ENCODE data around the gene NPTXR.

NPTXR gene

GRCh38 chr22:38852522-38852921 lies 8.7 kb upstream of the NPTXR start:
- in situ Hi-C loops (cut with HindIII; ENCODE audit: low sequenced_read_pairs): no loop called here
- DNase-seq (ENCODE audit: low read depth, low spot score): no peak
- H3K4me3 ChIP-seq (ENCODE audit: low read depth, low read length): no peak overlapping the region
- TF ChIP-seq, protein P1, sequence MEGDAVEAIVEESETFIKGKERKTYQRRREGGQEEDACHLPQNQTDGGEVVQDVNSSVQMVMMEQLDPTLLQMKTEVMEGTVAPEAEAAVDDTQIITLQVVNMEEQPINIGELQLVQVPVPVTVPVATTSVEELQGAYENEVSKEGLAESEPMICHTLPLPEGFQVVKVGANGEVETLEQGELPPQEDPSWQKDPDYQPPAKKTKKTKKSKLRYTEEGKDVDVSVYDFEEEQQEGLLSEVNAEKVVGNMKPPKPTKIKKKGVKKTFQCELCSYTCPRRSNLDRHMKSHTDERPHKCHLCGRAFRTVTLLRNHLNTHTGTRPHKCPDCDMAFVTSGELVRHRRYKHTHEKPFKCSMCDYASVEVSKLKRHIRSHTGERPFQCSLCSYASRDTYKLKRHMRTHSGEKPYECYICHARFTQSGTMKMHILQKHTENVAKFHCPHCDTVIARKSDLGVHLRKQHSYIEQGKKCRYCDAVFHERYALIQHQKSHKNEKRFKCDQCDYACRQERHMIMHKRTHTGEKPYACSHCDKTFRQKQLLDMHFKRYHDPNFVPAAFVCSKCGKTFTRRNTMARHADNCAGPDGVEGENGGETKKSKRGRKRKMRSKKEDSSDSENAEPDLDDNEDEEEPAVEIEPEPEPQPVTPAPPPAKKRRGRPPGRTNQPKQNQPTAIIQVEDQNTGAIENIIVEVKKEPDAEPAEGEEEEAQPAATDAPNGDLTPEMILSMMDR (IDR thresholded peaks at IDR 0.05; ENCODE audit: low read depth, low read length): no peak

GRCh38 chr22:38850941-38851849 lies 7.4 kb upstream of the NPTXR start:
- no peak overlapping the region for H3K4me3 ChIP-seq (ENCODE audit: low read depth, low read length)
- in situ Hi-C loops (cut with HindIII; ENCODE audit: low sequenced_read_pairs): no loop called here
- peak; percentile 60 for DNase-seq (ENCODE audit: low read depth, low spot score)
- TF ChIP-seq, protein P1 (IDR thresholded peaks at IDR 0.05; ENCODE audit: low read depth, low read length): no peak

DNA sequence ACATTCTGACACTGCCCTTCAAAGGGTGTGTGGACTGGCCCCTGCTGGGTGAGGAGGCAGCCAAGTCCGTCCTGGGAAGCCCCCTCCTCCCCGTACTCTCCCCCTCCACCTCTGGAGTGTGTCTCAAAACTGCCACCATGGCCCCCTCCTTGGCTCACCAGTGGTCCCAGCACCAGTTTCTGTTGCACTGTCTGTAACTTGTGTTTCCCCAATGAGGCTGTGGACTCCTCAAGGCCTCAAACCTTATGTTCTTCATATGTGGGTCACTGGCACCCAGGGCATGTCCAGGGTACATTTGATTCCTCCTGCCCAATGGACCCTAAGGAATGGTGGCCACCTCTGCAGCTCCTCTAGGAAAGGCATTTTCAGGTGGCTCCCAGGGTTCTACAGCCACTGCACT lies 6.6 kb upstream of the NPTXR start:
- DNase-seq (ENCODE audit: low read depth, low spot score): no peak
- TF ChIP-seq, protein P1 (IDR thresholded peaks at IDR 0.05; ENCODE audit: low read depth, low read length): no peak
- no peak overlapping the region for H3K4me3 ChIP-seq (ENCODE audit: low read depth, low read length)
- in situ Hi-C loops (cut with HindIII; ENCODE audit: low sequenced_read_pairs): no loop called here

DNA sequence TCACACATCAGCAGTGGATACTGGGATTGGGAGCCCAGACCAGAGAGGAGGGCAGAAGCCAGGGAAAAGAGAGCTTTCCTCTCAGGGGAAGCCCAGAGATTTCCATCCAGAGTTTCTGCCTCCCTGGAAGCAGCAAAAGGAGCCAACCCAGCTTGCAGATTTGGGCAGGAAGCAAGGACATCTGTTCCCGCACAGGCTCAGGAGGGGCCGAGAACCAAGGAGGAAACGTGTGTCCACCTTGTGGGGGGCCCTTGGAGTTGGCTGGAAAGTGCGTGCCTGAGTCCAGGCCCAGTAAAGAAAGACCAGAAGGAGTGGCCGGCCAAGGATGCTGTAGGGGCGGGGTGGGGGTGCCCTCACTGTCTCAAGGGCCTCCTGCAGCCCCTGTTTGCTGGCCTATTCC lies 6.0 kb upstream of the NPTXR start:
- DNase-seq (ENCODE audit: low read depth, low spot score): no peak

GRCh38 chr22:38846412-38846811 lies 2.6 kb upstream of the NPTXR start:
- no peak overlapping the region for H3K4me3 ChIP-seq (ENCODE audit: low read depth, low read length)
- DNase-seq (ENCODE audit: low read depth, low spot score): no peak
- TF ChIP-seq, protein P1 (IDR thresholded peaks at IDR 0.05; ENCODE audit: low read depth, low read length): no peak
- in situ Hi-C loops (cut with HindIII; ENCODE audit: low sequenced_read_pairs): no loop called here

More for the DNA sequence above, 6.0 kb upstream of the NPTXR start:
- no peak overlapping the region for H3K4me3 ChIP-seq (ENCODE audit: low read depth, low read length)
- TF ChIP-seq, protein P1 (IDR thresholded peaks at IDR 0.05; ENCODE audit: low read depth, low read length): no peak
- in situ Hi-C loops (cut with HindIII; ENCODE audit: low sequenced_read_pairs): no loop called here

GRCh38 chr22:38845004-38845740 lies 1.3 kb upstream of the NPTXR start:
- TF ChIP-seq, protein P1 (IDR thresholded peaks at IDR 0.05; ENCODE audit: low read depth, low read length): no peak
- in situ Hi-C loops (cut with HindIII; ENCODE audit: low sequenced_read_pairs): no loop called here
- peak; percentile 47 for DNase-seq (ENCODE audit: low read depth, low spot score)
- H3K4me3 ChIP-seq (ENCODE audit: low read depth, low read length): no peak overlapping the region

Measured in astrocyte of the spinal cord (primary cell).